CD4-positive, alpha-beta T cell treated with Interferon alpha-2 for 1 hour (primary cell): ENCODE results near the gene LRG1.

Experiments used
- DNase-seq, 2 donors: peaks; one replicate each; pipeline ENCODE4 v3.0.0-alpha.2; 2020 to 2022

LRG1 gene

GRCh38 chr19:4491446-4491845 is 48.4 kb downstream of the LRG1 start:
- no peak for DNase-seq

- DNase-seq: no peak
These were observed 51.3 kb downstream of the LRG1 start for GRCh38 chr19:4488496-4488895.

DNA sequence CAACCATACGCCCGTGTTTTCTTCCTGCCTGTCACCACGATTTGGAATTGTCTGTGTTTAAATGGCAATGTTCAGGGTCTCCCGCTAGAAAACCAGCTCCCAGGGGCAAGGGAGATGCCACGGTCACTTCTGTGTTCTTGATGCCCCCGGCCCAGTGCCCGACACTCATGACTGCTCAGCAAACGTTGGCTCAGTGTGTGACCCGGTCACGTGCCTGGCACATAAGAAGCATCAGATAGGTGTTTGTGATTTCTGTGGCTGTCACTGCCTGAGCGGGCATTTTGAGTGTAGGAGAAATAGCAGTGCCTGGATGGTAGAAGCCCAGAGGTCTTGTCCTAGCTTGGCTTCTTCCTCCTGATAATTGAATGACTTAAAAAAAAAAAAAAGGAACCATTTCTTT is 52.3 kb downstream of the LRG1 start:
- no peak for DNase-seq
